ENCODE measurements around the gene BRD2. TPM values are rescaled to one million over a fixed set of nuclear protein-coding genes. Genes with fewer than 3 reads are reported as not detected.

The BRD2 gene
- total RNA-seq, 2 experiments from 2014 or later: 365 to 371 TPM

DNA sequence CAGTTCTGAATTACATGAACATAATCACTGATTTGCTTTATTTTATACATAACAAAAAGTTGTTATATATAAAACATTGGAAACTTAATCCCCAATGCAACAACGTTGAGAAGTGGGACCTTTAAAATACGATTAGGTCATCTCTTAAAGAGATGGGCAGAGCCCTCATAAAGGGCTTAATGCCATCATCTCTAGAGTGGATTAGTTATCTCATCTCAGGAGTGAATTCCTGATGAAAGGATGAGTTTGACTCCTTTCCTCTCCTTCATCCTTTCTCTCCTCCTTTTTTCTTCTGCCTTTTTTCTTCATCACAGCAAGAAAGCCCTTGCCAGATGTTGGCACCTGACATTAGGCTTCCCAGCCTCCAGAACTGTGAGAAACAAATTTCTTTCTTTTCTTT, 27.1 kb downstream of the BRD2 start:
- POLR2A ChIA-PET: no interaction called here
- H3K36me3 Mint-ChIP-seq: no peaks in the 10 kb centered on the region
- peaks cover 49% of the 10 kb centered on the region for H3K27me3 Mint-ChIP-seq
- peaks cover 7% of the 10 kb centered on the region for H3K4me1 Mint-ChIP-seq
- no peaks in the 10 kb centered on the region for H3K9me3 Mint-ChIP-seq
- no peak for DNase-seq
- ATAC-seq (ENCODE audit: low read depth): no peak
- no peak overlapping the region for H3K4me3 Mint-ChIP-seq
- no peak overlapping the region for H3K27ac Mint-ChIP-seq

DNA sequence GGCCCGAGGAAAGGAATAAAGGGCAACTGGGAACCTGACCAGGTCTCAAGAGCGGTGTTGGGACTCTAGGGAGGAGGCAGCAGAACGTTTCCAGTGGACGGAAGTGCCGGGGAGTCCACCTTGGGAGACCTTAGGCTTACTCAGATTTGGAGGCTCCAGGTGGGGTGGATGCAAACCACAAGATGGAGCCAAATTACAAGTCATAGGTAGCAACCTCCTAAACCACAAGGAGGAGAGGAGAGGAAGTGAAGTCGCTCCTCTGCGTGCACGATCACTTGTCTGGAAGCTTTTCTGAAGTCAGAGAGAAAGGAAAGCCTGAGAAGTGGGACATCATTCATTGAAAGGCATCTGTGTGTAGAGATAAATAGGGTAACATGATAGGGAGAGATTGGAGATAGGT, 31.7 kb downstream of the BRD2 start:
- no peak overlapping the region for H3K27ac Mint-ChIP-seq
- POLR2A ChIA-PET: interaction anchor here (1.3 kb wide), 1 partner anchor 76 kb away, joined by 3 read pairs; the partner anchor contains the start of gene HLA-DPB1
- no peaks in the 10 kb centered on the region for H3K9me3 Mint-ChIP-seq
- peaks cover 8% of the 10 kb centered on the region for H3K4me1 Mint-ChIP-seq
- ATAC-seq (ENCODE audit: low read depth) (peak; percentile 58), DNase-seq (no peak)
- peaks cover 40% of the 10 kb centered on the region for H3K27me3 Mint-ChIP-seq
- H3K36me3 Mint-ChIP-seq: no peaks in the 10 kb centered on the region
- no peak overlapping the region for H3K4me3 Mint-ChIP-seq

DNA sequence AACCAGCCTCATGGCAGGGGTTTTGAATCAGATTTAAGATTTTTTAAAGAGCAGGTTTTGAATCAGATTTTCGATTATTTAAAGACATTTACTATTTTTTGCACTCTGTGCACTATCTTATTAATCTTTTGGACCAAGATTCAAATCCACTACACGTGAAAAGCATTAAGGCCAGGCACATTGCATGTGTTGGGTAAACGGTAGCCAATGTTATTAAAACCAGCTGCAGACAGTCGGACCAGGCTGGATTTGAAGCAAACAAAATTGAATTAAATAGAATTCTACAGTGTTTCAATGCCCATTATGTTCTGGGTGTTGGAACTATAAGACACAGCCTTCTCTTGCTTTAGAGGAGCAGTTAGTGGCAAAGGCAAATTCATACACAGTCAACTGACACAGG, 33.3 kb downstream of the BRD2 start:
- no peak for ATAC-seq (ENCODE audit: low read depth)
- no peaks in the 10 kb centered on the region for H3K9me3 Mint-ChIP-seq
- POLR2A ChIA-PET: no interaction called here
- no peak for DNase-seq
- H3K27ac Mint-ChIP-seq: no peak overlapping the region
- peaks cover 29% of the 10 kb centered on the region for H3K27me3 Mint-ChIP-seq
- no peaks in the 10 kb centered on the region for H3K36me3 Mint-ChIP-seq
- peaks cover 8% of the 10 kb centered on the region for H3K4me1 Mint-ChIP-seq
- no peak overlapping the region for H3K4me3 Mint-ChIP-seq

DNA sequence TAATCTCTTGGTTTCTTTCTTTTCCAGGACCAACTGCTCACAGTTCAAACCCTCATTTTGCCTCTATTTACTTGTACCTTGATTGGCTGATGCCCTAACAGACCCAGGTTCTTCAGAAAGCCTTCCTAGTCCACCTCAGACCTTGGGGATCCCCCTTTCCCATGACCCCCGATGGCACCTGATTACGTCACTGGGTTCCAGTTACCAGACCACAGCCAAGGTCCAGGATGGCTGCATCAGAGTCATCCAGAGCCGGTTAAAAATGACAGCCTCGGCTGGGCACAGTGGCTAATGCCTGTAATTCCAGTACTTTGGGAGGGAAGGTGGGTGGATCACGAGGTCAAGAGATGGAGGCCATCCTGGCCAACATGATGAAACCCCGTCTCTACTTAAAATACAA, 36.5 kb downstream of the BRD2 start:
- Mint-ChIP-seq H3K4me1 (peaks cover 18% of the 10 kb centered on the region), H3K27me3 (peaks cover 12% of the 10 kb centered on the region), H3K4me3 (no peak overlapping the region), H3K9me3 (no peaks in the 10 kb centered on the region), H3K27ac (no peak overlapping the region), H3K36me3 (no peaks in the 10 kb centered on the region)
- POLR2A ChIA-PET: no interaction called here
- no peak for ATAC-seq (ENCODE audit: low read depth)
- DNase-seq: no peak

DNA sequence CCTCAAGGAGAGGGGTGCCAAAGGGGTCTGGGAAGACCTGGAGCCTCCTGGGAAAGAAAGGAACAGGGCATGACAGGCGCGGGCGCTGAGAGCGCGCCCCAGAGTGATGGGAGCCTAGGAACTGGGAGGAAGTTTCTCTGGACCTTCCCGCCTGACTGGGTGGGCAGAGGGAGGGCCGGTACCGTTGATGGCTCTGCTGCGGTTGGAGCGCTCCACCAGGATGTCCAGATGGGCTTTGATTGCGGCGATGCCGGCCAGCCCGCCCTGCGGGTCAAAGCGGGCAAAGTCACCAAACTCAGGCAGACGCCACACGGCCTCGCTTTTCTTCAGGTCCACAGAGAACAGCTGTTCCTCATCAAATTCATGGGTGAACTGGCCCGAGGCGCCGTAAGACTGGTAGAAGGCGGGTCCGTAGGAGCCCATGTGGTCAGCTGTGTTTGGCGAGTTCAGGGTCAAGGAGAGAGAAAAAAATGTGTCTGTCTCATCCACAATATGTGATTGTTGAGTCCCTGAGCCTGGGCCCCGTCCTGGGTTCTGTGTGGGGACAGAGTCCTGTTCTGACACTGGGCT, 39.5 kb downstream of the BRD2 start:
- no peak for DNase-seq
- Mint-ChIP-seq H3K36me3 (no peaks in the 10 kb centered on the region), H3K27ac (no peak overlapping the region), H3K4me3 (no peak overlapping the region), H3K9me3 (no peaks in the 10 kb centered on the region), H3K4me1 (peaks cover 13% of the 10 kb centered on the region), H3K27me3 (peaks cover 10% of the 10 kb centered on the region)
- POLR2A ChIA-PET: no interaction called here
- no peak for ATAC-seq (ENCODE audit: low read depth)

DNA sequence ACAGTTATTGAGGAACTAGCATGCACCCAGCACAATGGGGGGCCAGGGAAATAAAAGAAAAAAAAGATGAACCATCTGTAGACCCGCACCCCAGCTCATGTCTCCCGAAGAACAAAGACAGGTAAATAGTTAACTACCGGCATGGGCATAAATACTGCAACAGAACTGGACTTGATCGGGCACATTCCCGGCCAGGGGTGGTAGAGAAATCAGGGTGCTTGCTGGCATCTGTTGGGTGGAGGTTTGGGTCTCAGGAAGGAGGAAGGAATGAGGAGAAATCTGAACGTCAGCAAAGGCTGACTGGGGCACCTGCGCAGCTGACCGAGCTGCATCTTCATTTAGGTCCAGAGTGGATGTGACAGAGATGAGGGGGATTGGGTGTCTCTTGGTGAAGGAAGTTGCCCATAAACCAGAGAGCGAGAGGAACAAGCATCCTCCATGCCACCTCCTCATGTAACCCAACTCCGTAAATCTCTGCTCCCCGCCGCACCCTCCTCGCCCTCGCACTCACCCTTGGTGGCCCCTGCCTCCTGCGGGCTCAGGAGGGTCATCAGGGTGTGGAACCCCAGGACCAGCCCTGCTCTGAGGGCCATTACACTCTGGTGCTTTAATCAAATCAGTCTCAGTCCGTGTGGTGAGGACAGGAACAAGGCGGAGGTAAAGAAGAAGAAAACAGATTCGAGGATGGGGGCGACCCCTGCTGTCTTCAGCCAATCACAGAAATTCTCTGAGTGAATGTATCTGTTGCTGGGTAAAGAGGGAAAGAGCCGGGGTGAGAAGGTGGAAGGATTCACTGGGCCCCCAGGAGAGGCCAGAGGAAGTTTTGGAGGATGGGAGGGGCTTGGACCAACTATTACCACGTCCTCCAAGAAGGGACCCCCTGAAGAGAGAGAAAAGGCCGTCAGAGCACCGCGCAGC, 40.8 kb downstream of the BRD2 start, which contains the start of gene HLA-DOA:
Gene HLA-DOA (minus strand): TSS at position 648 of the 918 bp plus-strand sequence.
- DNase-seq (peak; percentile 53), ATAC-seq (ENCODE audit: low read depth) (peak; percentile 95)
- peaks cover 10% of the 10 kb centered on the region for H3K27me3 Mint-ChIP-seq
- peaks cover 13% of the 10 kb centered on the region for H3K4me1 Mint-ChIP-seq
- H3K4me3 Mint-ChIP-seq: peak within 1 kb of the TSS; percentile 83
- peak within 1 kb of the TSS; percentile 60 for H3K27ac Mint-ChIP-seq
- H3K9me3 Mint-ChIP-seq: no peaks in the 10 kb centered on the region
- POLR2A ChIA-PET: no interaction called here
- no peaks in the 10 kb centered on the region for H3K36me3 Mint-ChIP-seq

DNA sequence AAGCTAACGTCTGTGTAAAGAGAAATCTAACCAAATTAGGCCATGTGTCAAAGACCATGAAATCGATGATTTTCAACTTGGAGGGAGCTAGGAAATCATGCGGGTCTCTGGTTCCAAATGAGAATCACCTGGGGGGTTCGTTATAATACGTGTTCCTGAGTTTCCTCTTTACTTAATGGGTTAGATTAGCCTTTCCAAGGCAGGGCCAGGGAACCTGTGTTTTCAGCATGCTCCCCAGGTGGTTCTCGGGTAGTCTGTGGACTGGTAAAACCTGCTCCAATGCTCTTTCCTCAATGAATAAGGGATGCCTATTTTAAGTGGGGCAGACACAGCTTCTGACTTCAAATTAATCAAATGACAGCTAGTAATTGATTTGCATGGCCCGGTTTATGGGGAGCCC, 42.0 kb downstream of the BRD2 start:
- Mint-ChIP-seq H3K4me3 (no peak overlapping the region), H3K9me3 (no peaks in the 10 kb centered on the region), H3K36me3 (no peaks in the 10 kb centered on the region), H3K27ac (no peak overlapping the region), H3K27me3 (peaks cover 11% of the 10 kb centered on the region), H3K4me1 (peaks cover 15% of the 10 kb centered on the region)
- DNase-seq (no peak), ATAC-seq (ENCODE audit: low read depth) (no peak)
- POLR2A ChIA-PET: no interaction called here

DNA sequence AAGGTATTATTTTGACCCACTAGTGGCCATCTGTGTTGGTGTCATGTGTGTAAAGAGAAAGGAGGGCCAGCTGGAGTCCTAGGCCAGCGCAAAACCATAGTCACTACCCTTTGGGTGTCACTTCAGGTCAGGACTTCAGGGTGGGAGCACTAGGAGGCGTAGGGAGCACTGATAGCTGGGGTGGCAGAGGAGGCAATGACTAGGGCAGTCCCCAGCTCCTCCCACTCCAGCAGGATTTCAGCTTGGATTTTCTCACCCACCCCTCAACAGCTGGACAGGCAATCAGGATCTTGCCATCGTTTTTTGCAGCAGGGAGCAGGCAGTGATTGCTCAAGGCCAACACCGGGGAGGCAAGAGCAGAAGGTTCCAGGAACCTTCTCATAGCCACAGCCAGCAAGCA, 45.2 kb downstream of the BRD2 start:
- POLR2A ChIA-PET: no interaction called here
- no peak for ATAC-seq (ENCODE audit: low read depth)
- Mint-ChIP-seq H3K27me3 (peaks cover 28% of the 10 kb centered on the region), H3K9me3 (no peaks in the 10 kb centered on the region), H3K36me3 (no peaks in the 10 kb centered on the region), H3K27ac (no peak overlapping the region), H3K4me1 (peaks cover 12% of the 10 kb centered on the region), H3K4me3 (no peak overlapping the region)
- DNase-seq: no peak

DNA sequence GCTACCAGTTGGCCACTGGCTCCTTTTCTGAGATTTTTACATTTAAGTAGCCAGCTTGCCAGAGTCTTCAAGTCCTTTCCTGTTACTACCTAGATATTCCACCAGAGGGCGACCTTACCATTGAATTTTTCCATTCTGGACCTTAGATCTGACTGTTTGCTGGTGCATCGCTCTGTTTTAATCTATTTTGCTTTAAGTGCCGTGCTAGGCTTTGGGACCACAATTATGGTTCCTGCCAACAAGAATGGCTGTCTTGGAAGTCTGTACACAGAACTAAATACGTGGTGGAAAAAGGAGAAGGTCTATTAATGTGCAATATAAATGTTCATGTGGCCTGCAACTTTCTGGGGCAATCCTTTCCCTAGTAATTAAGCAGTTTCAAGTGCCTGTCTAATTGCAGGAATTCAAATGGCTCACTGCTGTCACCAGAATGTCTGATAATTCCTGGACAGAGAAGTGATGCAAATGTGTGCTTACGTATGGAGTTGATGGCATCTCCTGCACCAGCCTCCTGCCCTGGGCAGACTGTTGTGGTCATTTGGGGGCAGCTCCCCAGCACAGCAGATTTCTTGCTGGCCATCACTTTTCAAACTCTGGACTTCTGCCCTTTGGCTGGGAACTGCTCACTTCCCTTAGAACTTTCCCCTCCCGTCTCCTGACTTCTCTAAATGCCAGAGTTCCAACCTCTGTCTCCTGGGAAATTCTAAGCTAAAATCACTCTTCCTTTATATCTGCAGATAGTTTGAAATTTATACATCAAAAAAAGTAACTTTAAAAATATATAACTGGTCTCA, 46.6 kb downstream of the BRD2 start:
- H3K36me3 Mint-ChIP-seq: no peaks in the 10 kb centered on the region
- peak; percentile 73 for ATAC-seq (ENCODE audit: low read depth)
- H3K4me1 Mint-ChIP-seq: peaks cover 8% of the 10 kb centered on the region
- POLR2A ChIA-PET: no interaction called here
- H3K9me3 Mint-ChIP-seq: no peaks in the 10 kb centered on the region
- DNase-seq: no peak
- no peak overlapping the region for H3K4me3 Mint-ChIP-seq
- peaks cover 28% of the 10 kb centered on the region for H3K27me3 Mint-ChIP-seq
- H3K27ac Mint-ChIP-seq: no peak overlapping the region

DNA sequence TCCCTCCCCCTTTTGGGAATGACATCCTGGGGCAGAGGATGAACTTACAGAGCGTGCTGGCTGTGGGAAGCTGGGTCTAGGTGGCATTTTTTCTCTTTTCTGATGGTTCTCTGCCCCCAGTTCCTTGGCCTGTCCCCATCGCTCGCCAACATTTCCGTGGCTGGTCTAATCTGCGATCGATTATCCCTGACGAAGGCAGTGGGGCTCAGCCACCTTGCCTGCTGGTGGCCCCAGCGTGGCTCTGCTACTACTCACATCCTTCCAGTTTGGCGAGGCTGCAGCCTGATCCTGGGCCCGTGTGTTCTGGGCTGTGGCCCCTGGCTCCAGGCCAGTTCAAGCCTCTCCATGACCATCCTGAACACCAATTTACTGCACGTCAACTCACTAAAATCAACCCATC, 47.4 kb downstream of the BRD2 start:
- no peak overlapping the region for H3K4me3 Mint-ChIP-seq
- ATAC-seq (ENCODE audit: low read depth): no peak
- POLR2A ChIA-PET: no interaction called here

DNA sequence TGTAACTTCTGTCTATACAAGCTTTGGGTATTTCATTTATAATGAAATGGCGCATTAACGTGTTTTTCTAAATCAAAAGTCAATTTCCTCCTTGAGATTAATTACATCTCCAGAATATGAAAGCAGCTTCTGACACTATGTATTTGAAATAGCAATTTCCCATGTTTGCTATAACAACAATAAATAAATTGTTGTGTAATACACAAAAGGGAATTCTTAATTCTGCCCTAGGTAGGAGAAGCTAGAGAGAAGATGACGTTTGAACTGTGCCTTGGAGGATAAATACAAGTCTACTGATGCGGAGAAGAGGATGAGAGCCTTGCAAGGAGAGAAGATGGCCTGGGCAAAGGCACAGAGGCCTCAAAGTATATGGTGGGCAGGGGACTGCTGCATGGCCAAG, 48.6 kb downstream of the BRD2 start:
- ATAC-seq (ENCODE audit: low read depth): no peak
- Mint-ChIP-seq H3K36me3 (no peaks in the 10 kb centered on the region), H3K9me3 (no peaks in the 10 kb centered on the region), H3K4me3 (no peak overlapping the region), H3K27ac (no peak overlapping the region), H3K27me3 (peaks cover 28% of the 10 kb centered on the region), H3K4me1 (peaks cover 12% of the 10 kb centered on the region)
- DNase-seq: no peak
- POLR2A ChIA-PET: no interaction called here

More for the DNA sequence above, 47.4 kb downstream of the BRD2 start:
- H3K36me3 Mint-ChIP-seq: no peaks in the 10 kb centered on the region
- no peaks in the 10 kb centered on the region for H3K9me3 Mint-ChIP-seq
- no peak overlapping the region for H3K27ac Mint-ChIP-seq
- peaks cover 12% of the 10 kb centered on the region for H3K4me1 Mint-ChIP-seq
- H3K27me3 Mint-ChIP-seq: peaks cover 28% of the 10 kb centered on the region
- no peak for DNase-seq

DNA sequence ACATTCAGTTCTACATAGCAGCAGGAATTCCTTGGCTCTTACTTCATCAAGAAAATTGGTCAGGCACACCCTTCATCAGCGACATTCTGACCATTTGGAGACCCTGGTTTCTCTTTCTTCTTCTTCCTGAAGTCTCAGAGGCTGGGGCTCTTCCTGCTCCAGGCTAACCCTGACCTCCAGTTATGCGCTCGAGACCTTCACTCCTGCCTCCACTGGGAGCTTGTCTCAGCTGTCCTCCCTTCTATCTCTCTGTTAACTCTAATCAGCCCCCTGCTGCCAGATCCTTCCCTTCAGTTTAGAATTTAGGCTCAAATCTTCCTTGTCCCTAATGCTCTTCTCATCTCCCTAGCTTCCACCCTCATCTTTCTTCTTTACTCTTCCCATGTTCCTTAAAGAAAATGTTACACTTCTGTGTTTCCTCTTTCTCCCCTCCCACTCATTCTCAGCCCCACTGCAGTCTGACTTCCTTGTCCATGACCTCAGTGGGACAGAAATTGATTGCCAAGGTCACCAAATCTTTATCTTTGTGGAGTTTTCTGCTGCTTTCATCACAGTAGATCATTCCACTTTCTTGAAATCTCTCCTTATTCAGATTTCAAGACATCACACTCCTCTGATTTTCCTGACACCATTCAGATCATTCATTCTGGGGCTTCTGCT, 49.4 kb downstream of the BRD2 start:
- peaks cover 12% of the 10 kb centered on the region for H3K4me1 Mint-ChIP-seq
- DNase-seq (no peak), ATAC-seq (ENCODE audit: low read depth) (no peak)
- peaks cover 28% of the 10 kb centered on the region for H3K27me3 Mint-ChIP-seq
- H3K9me3 Mint-ChIP-seq: no peaks in the 10 kb centered on the region
- H3K36me3 Mint-ChIP-seq: no peaks in the 10 kb centered on the region
- no peak overlapping the region for H3K4me3 Mint-ChIP-seq
- no peak overlapping the region for H3K27ac Mint-ChIP-seq
- POLR2A ChIA-PET: no interaction called here

DNA sequence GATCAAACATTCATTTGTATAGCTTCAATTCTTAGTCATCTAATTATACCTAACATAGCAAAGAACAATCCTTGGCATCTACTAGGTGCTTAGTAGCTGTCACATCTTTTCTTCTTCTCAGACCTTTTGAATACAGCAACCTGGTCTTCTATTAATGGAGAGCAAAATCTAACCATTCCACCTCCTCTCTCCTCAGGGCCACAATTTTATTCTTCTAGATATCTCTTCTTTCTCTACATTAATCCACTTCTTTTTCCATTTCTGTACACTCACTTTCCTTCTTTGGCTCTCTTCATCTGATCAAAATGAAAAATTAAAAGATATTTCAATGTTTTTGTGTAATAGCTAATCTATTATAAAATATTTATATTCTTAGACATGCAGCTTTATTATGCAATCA, 50.0 kb downstream of the BRD2 start:
- POLR2A ChIA-PET: no interaction called here
- no peak for DNase-seq
- H3K4me3 Mint-ChIP-seq: no peak overlapping the region
- peaks cover 12% of the 10 kb centered on the region for H3K4me1 Mint-ChIP-seq
- H3K9me3 Mint-ChIP-seq: no peaks in the 10 kb centered on the region
- ATAC-seq (ENCODE audit: low read depth): no peak
- H3K36me3 Mint-ChIP-seq: no peaks in the 10 kb centered on the region
- peaks cover 22% of the 10 kb centered on the region for H3K27me3 Mint-ChIP-seq
- no peak overlapping the region for H3K27ac Mint-ChIP-seq

All from activated naive CD8-positive, alpha-beta T cell treated with anti-CD3 and anti-CD28 coated beads, Interleukin-2, amount 10 ng/mL, durations not matched to agents 7 days and 5 days (primary cell).